Measurements from ENCODE around the gene FAM89B. TPM values are rescaled to one million over a fixed set of nuclear protein-coding genes. Genes with fewer than 3 reads are reported as not detected.
A peak's percentile ranks its signal among the peaks of the same experiment; 100 is the strongest.

The FAM89B gene
- total RNA-seq, 1 donor from 2014 or later: 22.3 TPM

DNA sequence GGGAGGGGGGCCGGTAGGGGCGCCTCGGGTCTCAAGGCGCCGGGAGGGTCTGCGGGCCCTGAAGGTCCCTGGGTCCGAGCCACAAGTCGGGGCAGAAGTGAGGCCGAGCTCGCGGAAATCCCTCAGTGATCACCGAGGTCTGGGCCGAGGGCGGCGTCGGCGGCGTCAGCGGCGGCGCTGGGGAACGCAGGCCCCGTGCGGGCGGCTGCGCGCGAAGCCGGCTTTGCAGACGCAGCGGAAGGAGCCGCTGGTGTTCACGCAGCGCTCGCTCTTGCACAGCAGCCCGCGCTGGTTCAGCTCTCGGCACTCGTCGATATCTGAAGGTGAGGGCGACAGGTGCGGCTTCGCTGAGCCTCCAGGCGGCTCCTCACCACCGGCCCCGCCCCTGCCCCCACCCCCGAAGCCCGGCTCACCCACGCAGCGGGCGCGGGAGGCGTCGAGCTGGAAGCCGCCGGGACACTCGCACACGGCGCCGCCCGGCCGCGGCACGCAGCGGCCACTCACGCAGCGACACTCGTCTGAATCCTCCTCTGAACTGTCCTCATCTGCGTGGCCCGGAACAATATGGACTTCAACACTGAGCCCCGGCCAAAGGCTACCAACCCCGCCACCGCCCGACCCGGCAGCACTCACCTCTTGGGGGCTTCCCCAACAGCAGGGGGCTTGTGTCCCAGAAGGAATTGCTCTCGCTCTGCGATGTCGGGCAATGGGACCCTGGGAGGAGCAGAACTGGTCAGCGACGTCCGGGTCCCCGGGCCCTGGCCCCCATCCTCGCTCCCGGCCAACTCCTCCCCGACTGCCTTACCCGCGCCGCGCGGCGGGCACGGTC is 33.2 kb upstream of the FAM89B start:
- no peak for DNase-seq

DNA sequence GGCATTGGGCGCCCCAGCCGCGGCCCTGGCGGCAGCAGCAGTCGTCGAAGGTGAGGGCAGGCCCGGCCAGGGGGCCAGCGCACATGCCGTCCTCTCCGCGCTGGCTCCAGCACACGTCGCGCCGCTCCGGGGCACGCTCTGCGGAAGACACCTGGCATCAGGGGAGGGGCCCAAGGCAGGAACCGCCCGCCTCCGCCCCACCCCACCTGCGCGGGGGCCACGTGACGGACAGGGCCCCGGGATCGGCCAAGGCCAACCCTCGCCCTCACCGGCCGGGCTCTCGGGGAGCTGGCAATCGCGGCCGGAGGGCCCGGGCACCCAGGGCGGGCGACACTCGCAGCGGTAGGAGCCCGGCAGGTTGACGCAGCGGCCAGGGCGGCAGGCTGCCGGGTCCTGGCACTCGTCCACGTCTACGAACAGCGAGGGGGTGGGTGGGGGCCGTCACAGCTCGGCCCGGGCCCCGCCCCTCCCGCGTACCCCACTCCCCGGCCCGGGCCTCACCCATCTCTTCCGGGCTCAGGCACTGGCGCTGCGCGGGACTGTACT is 32.5 kb upstream of the FAM89B start:
- no peak for DNase-seq

DNA sequence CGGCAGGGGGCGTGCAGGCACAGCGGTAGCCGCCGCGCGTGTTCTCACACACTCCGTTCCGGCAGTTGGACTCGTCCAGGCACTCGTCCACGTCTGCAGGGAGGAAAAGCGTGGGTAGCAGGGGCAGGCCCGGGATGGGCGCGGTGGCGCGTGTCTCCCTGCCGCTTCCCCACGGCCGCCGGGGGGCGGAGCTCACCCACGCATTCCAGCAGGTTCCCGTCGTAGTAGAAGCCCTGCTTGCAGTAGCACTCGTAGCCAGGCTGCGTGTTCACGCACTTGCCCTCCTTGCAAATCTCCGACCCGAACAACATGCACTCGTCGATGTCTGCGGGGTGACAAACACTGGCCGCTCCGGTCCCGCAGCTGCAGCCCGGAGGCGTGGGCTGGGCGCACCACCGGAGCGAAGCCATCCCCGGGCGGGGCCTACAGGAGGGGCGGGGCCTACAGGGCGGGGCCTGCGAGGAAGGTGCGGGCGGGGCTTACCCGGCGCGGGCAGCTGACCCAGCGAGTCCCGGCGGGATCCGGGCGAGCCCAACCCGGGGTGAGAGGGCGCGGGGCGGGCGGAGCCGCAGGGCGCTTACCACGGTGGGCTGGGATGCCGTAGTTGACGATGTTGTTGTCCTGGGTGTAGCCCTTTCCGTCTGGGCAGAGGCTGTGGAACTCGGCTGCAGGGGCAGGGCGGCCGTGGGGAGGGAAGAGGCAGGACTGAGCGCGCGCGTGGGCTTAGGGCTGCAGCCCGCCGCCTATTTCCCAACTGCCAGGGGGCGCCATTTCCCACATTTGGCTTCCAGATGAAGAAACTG is 31.8 kb upstream of the FAM89B start:
- peak; percentile 92 for DNase-seq

DNA sequence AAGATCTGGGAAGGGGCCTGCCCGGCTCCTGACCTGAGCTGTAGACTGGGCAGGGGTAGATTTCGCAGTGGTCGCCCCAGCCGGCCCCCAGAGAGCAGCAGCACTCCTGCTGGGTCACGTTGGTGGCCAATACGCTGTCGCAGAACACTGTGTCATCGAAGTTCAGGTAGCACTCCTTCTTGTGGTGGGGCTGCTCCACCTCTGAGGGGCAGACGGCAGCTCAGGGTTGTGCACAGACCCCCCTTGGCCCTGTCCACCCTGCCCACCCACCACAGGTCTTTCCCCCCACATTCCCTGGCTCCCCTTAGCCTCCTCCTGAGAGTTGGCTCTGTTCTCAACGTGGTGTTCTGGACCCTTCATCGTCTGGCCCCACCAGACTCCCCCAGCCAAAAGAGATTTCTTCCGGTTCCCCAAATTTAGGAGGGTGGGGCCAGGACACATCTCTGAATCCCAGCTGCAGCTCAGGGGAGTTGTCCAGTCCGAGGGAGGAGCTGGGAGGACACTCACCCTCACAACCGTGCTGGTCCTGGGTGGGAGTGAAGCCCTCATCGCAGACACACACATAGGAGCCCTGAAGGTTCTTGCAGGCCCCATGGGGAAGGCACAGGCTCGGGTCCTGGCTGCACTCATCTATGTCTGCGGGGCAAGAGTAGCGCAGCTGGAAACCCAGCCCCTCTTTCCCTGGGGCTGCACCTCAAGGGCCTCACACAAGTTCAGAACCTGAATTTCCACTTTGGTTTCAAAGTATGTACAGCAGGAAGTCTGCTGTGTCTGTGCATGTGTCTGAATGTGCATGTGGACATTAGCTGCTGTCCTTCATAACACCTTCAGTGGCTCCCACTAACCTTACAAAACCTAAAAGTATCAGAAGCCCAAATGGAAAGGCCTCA is 31.0 kb upstream of the FAM89B start:
- no peak for DNase-seq

DNA sequence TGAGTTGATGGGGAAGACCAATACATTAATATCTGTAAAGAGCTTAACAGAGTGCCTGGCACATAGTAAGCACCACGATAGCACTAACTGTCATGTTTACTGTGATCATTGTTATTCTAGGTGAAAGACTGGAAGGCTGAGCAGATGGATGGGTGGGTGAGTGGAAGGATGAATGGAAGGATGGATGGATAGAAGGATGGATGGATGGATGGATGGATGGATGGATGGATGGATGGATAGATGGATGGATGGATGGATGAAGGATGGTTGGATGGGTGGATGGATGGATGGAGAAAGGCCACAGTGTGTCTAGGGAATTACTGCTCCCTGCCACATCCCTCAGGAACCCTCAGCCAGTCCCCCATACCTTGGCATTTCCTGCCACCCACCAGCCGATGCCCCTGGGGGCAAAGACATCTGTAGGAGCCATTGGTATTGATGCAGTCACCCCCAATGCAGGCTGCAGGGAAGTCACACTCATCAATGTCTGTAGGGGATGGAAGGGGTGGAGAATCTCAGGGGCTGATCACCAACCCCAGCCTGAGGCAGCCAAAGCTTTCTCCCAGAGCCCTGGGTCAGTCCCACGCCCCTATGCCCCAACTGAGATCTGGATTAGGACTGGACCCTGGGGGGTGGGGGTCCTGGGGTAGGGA is 29.5 kb upstream of the FAM89B start:
- DNase-seq: no peak

DNA sequence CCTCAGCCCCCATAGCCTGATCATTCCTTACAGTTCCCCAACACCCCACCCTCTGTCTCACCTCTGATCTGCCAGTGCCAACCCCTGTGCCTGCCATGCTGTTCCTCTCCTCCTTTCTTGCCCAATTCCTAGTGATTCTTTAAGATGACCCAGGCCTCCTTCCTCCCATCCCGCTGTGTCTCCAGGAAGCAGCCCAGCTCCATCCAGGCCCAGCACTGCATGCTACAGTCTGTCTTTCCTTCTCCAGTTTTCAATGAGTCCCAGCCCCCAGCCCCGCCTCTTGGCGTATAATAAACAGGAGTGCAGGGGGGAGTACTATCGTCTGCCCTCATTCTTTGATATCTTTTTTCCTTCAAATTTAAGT is 26.5 kb upstream of the FAM89B start:
- no peak for DNase-seq

DNA sequence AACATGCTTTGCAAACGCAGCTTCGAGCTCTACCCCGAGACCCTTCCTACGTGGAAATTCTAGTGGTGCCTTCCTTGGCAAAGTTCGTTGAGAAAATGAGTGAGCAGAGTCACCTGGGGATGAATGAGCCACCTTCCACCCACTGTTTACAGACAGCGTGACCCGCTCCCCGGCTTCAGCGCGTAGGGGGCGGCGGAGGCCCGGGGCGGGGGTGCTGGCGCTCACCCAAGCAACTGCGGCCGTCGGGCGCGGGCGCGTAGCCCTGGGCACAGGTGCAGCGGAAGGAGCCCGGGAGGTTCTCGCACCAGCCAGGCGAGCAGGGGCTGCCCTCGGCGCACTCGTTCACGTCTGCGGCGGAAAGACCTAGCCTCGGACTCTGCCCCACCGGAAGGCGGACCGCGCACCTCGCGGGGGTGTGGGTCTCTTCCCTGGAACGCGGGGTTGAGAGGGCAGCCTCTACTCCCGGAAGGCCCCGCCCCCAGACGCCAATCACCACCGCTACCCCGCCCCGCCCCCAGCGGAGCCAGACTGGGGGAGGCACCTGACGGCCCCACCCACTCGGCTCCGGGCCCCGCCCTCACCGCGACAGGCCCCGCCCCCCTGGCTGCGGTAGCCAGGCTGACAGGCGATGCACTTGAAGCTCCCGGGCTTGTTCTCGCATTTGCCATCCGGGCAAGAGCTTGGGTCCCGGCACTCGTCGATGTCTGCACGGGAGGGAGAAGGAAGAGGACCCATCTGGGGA is 25.9 kb upstream of the FAM89B start:
- no peak for DNase-seq

DNA sequence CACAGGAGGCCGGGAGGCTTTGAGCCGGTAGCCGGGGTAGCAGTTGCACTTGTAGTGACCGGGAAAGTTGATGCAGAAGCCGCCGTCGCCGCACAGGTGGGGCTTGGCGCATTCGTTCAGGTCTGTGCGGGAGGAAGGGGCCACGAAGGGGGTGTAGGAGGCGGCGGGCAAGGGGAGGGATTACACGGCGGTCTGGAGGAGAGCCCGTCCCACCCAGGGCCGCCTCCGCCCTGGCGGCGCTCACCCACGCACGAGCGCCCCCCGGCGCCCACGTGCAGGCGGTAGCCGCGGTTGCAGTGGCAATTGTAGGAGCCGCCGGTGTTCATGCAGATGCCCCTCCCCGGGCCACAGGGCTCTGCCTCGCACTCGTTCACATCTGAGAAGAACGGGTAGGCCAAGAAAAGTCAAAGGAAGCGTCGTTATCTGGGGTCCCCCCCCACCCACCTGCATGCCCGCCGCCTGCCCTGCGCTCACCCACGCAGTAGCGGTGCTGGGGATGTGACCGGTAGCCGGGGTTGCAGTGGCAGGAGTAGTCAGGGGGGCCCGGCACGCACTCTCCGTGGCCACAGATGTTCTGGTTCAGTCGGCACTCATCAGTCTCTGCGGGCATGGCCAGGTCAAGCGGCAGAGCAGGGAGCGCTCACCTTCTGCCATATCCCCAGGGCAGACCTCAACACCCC is 24.8 kb upstream of the FAM89B start:
- DNase-seq: no peak

DNA sequence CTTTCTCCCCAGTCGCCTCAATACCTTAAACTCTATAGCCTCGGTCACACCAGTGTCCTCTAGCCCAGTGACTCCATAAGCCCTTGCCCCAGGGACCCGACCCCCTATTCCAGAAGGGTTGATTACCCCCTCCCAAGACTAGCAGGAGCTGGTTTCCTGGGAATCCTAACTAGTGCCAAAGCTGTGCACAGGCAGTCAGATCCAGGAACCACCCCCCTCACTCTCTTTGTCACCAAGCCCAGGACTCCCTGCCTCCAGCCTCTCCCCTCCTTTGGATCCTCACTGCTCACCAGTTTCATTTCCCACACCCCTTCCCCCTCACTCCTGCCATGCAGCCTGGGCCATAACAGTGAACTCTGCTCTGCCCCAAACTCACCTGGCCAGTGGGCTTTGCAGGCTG is 23.9 kb upstream of the FAM89B start:
- DNase-seq: no peak

DNA sequence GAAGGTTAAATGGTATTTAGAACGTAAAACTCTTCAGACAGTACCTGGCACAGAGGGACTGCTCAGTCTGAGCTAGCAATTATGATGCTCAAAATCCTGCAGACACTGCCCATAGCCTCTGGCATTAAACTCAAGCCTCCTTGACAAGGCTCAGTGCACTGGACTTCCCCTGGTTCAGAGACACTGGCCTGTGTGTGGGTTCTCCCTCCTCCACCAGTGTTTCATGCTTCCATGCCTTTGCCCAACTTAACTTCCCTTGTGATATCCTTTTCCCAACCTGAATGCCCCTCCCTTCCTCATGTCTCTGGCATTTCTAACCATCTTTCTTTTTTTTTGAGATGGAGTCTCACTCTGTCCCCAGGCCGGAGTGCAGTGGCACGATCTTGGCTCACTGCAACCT is 23.2 kb upstream of the FAM89B start:
- no peak for DNase-seq

DNA sequence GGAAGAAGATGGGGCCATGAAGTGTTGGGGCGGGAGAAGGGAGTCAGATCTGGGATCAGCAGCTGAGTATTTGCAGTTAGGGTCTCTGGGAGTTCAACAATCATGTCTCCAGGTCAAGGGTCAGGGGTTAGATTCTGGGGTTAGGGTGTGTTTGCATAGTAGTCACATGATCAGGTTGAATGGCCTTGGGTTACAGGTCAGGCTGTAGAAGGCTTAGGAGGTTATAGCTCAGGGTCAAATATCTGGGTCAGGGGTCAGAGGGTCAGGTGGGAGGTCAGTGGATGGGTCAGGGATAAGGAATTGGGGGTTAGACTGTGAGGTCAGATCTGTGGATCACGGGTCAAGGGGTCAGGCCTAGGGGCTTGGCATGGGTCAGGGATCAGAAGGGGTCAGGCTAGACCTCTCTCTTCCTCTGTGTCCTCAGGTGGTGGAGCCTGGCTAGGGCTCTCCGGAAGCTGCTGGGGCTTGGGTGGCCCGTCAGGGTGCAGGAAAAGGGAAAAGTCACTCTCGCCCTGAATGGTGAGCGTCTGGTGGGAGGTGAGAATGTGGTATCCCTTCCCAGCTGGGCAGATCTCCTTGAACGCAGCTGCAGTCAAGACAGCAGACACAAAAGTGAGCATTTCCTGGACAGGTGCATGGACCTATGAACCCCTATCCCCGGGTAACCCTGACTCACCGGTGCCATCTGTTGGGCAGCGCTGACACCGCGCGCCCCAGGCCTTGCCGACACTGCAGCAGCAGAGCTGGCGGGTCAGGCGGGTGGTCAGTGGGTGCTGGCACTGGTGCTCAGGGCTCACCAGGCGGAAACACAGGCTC is 20.6 kb upstream of the FAM89B start:
- no peak for DNase-seq

DNA sequence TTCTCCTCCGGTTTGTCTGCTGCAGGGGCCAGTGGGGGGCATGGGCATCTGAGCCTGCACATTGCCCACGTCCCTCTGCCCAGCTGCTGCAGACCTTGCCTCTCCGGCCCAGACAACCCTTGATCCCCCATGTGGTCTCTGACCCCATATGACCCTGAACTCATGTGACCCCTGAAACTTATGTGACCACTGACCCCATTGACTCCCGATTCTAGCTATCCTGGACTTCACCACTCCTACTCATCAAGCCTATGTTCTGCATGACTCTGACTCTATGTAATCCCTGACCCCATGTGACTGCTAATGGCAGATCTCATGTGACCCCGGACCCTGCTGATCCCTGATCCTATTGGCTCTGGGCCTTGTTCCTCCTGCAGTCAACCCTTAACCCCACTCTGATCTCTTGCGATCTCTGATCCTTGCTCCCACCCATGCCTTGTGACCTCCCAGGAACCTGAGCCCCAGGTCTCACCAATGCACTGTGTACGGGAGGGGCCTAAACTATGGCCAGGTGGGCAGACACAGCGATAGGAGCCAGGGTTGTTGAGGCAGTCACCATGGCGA is 19.9 kb upstream of the FAM89B start:
- no peak for DNase-seq

DNA sequence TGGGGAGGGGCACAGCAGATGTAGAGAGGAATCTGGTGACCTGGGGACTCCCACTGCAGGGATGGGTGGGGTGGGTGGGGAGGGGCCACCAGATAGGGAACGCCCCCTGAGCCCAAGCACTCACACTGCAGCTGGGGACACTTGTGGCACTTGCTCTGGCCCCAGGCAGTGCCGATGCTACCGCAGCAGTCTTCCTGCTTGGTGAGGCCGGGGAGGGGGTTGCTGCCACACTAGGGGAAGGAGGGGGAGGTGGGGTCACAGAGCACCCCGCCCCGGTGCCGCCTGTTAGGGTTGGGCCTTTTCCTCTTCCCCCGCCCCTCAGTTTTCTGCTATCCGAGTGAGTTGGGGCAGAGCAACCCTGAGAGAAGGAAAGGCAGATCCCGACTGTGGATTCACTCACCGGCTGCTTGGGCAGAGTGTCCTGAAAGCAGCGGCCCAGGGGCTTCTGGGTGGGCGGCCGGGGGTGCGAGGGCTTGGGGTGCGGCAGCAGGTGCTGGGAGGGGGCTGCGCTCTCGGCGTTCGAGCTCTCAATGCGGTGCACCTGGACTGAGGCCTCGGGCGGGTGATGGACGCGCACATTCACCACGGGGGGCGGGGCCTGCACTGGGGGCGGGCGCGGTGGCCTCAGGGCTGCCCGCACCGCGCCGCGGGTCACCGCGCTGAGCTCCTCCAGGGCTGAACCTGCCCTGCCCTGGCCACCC is 18.9 kb upstream of the FAM89B start:
- no peak for DNase-seq

DNA sequence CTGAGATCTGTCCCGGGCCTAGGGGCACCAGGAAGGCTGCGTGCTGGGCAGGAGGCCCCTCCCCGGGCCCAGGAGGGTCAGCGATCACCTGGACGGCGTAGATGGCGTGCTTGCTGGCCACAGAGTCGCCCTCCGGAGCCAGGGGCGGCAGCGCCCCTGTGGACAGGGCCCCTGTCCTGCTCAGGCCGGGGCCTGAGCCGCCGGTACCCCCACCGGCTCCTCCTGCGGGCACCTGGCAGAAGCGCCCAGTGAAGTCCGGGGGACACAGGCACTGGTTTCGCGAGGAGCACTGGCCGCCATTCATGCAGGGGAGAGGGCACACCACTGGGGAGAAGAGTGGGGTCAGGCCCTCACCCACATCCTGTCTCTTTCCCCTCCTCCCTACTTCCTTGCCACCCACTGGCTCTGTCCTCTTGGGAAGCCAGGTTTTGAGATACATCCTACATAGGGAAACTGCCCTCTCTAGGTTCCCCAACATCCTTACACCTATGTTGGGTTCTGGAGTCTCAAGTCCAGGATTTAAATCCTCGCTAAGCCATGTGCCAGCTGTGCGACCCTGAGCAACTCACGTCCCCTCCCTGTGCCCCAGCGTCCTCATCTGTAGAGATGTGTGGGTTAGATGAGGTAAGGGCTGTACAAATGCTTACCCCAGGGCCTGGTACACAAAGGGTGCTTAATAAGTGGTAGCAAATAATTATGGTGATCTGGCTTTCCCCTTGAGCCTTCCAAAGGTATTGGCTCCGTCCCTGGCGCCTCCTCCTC is 18.1 kb upstream of the FAM89B start:
- DNase-seq: no peak

DNA sequence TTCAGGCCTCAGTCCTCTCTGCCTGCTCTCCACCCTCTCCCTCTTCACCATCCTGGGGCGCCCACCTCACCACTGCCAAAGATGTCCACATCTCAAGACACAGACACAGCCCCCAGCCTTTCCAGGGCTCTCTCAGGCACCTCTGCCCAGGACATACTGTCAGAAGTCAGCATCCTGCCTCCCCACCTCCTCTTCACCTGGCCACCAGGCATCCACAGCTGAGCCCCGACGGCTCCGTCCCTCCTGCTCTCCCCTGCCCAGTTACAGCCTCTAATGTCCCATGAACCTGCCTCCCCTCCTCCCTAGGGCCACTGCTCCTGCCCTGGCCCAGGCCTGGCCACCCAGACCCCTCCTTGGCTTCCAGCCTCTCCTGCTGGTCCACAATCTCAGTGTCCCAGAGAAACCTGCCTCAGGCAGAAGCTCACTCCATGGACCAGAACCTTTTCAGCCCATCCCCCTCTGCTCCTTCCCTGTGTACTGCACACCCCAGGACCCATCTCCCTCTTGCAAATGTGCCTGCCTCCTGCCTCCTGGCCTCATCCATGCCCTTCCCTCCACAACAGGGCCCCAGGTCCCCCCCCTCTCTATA is 17.4 kb upstream of the FAM89B start:
- DNase-seq: no peak

DNA sequence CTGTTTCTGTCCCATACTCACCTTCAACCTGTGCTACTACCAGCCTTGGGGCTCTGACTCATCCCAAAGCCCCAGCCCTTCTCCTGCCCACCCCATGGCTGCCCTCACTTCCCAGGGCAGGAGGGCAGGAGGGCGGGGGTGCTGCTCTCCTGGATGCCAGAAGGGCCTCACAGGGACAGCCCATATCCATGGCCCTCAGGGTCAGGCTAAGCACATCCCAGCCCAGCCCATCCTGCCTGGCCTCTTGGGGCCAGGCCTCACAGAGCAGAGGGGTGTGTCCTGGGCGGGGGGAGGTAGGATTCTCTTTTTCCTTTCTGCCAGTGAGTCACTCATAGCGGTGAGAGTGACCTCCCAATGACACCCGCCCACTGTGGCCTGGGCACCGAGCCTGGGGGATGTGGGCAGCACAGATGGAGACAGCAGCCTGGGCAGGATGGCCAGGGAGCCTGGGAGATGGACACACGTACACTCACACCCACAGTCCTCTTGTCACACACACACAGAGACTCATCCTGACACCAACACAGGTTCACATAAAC is 16.6 kb upstream of the FAM89B start:
- DNase-seq: no peak

Data from occipital lobe (tissue), 2 donors.